Measurements from ENCODE around the gene C19orf85.

Gene C19orf85

DNA sequence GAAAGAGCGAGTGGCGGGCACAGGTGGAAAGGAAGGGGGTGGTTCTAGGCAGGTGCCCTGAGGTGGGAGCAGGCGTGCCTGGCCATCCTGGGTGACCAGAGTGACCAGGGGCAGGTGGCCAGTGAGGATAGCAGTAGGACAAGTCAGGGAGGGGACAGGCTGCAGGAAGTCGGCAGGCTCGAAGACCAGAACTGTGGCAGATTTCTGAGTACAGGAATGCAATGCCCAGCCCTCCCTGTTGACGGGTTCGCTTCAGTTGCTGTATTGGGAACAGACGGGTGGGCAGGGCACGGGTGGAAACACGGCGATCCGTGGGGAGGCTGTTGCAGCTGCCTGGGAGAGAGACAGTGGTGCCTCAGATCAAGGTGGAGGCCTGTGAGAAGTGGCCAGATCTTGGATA is 13.8 kb upstream of the C19orf85 start:
- DNase-seq (ENCODE audit: low read depth in 2 of 3, low spot score in 2 of 3), result no peak

DNA sequence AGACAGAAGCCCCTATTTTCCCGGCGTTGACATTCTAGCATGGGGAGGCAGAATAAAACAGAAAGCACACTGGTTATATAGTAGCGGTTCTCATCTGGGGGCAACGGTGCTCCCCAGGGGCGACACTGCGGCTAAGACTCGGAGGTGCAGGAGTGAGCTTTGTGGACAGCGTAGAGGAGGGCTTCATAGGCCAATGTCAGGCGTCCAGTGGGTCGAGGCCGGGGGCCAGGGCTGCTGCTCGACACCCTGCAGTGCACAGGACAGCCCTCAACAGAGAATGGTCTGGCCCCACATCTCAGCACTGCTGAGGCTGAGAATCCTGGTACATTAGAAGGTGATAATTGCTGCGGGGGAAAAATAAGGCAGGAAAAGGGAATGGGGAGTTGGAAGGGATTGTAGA is 13.4 kb upstream of the C19orf85 start:
- no peak for DNase-seq (ENCODE audit: low read depth in 2 of 3, low spot score in 2 of 3)

DNA sequence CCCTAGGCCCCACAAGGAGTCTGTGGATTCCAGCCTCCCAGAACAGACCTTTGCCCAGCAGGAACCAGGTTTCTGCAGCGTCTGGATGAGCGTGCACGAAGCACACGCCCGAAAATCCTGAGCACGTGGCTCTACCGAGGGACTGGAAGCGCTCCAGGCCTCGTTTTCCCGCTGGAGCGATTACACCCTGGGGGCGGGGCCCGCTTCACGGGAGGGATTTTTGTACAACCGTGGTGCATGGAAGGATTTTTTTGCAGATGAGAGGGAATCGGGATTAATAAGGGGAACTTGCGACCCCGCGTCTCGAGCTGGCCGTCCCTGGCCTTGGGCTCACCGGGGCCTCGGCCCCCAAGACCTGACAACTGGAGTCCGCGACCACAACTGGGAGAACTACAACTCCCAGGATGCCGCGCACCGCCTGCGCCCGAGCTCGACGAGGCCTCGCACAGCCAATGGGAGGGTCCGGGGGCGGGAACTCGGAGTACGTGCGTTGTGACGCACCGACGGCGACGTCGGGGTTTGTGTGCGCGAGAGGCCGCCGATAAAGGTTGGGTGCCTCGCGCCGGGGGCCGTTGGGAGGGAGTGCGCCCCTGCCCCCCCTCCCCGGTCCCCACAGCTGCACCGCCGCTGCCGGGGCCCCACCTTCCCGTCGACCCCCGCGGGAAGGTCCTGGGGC is 11.7 kb upstream of the C19orf85 start, which contains the start of gene ZNF628:
Gene ZNF628, plus strand, starts transcription at position 518 of the 676 bp plus-strand sequence. CDS start 3,294 bp downstream, outside the sequence.
- peak; percentile 86 to 96 (median 93) for DNase-seq (ENCODE audit: low read depth in 2 of 3, low spot score in 2 of 3)

DNA sequence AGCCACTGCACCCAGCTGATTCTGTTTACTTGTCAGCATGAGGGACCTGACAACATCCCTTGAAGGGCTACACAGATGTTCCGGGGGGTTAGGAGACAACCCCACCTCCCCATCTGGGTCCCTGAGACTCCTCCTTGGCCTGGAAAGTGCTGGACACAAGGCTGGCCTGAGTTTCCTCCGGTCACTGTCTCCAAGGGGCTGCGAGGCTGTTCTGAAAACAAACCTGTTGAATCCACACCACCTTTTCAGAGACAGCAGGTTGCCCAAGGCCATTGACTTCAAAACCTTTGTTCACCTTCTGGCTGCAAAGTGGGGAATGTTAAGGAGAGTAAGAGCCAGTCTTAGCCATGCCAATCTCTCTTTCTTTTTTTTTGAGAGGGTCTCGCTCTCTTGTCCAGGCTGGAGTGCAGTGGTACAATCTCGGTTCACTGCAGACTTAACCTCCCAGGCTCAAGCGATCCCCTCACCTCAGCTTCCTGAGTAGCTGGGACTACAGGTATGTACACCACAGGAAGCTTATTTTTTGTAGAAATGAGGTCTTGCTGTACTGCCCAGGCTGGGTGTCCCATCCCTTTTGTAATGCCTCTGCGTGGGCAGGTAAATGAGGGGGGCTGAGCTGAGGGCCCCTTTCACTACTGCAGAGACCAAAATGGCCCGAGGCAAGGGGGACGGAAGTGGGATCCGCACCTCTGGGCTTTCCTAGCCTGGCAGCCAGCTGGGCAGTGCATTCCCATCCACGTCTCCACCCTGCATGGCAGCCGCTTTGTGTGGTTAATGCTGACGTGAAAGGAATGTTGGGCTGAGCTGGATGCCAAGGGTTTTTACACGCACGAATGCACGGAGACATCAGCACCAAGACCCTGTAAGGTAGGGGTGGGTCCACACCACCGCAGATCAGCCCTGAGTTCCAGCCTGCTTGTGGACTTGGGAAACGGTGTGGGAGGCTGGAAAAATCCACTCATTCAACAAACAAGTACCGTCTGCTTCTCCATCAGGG is 10.0 kb upstream of the C19orf85 start:
- no peak for DNase-seq (ENCODE audit: low read depth in 2 of 3, low spot score in 2 of 3)

DNA sequence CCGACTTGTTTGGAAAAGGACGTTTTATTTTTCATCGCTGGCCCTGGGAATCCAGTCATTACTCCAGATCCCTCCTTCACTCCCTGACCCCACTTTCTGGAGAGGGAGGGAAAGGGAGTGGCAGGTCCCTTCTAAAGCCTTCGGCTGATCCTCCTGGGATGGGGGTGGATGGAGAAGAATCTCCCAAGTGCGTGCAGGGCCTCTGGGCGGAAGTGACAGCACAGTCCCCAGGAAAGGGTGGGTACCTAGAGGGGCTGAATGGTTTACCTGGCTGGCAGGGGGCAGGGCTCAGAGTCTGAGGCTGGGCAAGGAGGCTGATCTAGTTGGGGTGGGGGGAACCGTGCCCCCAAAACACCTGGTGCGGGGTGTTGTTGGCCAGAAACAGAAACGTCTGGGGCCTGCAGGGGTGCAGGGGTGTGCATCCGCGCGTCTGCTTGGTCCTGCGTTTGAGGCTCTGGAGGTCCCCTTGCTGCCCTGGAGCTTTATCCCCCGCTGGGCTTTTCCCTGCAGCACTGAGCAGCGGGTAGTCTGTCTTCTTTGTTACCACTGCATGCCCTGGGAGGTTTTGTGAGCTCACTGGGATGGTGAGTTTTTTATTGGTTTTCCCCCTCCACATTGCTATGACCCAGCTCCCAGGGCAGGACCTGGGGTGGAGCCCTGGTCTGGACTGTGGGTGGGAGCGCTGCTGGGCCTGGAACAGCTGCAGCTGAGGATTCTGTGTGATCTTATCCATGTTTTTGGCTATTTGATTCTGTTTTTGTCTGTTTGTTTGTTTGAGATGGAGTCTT is 8.9 kb upstream of the C19orf85 start:
- DNase-seq (ENCODE audit: low read depth in 2 of 3, low spot score in 2 of 3), result no peak

DNA sequence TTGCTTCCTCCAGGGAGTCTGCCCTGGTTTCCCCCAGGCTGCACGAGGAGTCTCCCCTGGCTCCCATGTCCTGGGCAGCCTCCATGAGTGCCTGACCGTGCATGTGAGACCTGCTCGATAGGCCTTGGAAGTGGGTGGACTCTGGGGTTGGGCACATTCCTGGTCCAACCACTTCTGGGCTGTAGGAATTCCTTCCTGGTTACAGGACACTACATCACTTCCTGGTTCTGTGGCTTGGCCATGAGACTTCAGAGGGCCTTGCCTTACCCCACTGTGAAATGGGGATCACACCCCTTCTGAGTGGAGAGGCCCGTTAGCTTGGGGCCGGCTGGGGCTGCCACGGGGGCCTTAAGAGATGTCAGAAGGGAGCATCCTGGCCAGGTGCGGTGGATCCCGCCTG is 7.9 kb upstream of the C19orf85 start:
- DNase-seq (ENCODE audit: low read depth in 2 of 3, low spot score in 2 of 3), result no peak

DNA sequence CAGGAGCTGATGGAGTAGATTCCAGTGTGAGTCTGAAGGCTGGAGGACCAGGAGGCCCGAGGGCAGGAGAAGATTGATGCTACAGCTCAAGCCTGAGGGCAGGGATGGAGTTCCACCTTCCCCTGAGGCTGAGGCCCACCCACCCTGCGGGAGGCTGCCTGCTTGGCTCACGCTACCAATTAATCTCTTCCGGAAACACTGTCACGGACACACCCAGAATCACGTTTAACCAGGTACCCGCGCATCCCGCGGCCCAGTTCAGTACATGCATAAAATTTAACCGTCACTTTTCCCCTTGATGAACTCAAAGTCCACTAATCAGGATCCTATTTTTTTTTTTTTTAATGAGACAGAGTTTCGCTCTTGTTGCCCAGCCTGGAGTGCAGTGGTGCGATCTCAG is 6.7 kb upstream of the C19orf85 start:
- no peak for DNase-seq (ENCODE audit: low read depth in 2 of 3, low spot score in 2 of 3)

DNA sequence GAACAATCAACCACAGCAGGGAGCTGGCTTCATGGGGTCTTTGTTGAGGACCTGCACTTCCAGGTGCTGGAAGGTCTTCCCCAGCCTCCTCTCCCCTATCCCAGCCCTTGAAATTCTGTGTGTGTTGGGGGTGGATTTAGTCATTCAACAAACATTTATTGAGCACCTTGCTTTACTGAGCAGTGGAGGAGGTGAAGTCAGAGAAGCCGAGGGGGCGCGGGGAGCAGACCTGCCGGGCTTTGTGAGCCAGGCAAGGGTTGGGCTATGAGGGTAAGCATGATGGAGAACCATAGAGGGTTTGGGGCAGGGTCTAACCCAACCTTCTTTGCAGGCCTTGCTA is 3.5 kb upstream of the C19orf85 start:
- no peak for DNase-seq (ENCODE audit: low read depth in 2 of 3, low spot score in 2 of 3)

DNA sequence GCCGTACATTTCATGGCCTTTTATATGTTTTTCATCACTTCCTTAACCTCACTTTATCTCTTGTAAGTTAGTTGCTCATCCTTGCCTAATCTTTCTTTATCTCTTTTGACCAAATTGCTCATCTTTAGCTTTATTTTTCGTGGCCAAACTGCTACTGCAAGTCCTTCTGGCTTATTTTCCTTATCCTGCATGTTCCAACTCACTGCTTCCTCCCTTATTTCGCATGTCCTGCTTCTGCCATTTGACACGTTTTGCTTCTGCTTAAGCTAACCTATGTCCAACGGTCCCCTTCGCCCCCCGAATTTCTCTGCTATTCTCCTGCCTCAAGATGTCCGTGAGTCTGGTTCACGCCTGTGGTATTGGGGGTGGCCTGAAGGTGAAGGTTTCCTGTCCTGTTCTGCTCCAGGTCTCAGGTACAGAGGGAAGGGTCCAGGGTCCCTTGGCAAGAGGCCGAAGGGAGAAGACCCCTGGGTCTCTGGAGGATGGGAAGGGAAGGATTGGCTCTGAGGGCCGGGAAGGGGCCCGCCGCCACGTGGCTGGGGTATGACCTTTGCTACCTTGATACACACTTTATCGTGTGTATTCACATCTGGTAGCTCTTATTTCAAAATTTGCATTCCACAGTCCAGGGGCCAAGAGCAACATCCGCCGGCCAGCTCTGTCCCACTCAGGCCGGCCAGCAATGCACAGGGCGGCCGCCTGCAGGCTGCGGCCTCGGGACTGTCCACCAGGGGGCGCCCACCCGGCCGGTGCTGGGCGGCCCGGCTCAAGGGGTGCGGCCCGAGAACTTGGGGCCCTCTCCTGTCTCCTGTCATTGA is 2.9 kb upstream of the C19orf85 start:
- peak; percentile 45 to 72 (median 63) for DNase-seq (ENCODE audit: low read depth in 2 of 3, low spot score in 2 of 3)

DNA sequence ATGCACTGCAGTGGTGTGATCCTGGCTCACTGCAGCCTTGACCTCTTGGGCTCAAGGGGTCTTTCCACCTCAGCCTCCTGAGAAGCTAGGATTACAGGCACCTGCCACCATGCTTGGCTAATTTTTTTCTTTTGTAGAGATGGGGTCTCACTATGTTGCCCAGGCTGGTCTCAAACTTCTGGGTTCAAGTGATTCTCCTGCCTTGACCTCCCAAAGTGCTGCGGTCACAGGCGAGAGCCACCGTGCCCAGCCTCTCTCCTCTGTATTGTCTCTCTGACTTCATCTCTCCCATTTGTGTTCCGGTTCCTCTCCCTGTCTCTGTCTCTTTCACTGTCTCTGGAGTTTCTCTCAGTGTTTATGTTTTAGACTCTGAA is 1.7 kb upstream of the C19orf85 start:
- no peak for DNase-seq (ENCODE audit: low read depth in 2 of 3, low spot score in 2 of 3)

DNA sequence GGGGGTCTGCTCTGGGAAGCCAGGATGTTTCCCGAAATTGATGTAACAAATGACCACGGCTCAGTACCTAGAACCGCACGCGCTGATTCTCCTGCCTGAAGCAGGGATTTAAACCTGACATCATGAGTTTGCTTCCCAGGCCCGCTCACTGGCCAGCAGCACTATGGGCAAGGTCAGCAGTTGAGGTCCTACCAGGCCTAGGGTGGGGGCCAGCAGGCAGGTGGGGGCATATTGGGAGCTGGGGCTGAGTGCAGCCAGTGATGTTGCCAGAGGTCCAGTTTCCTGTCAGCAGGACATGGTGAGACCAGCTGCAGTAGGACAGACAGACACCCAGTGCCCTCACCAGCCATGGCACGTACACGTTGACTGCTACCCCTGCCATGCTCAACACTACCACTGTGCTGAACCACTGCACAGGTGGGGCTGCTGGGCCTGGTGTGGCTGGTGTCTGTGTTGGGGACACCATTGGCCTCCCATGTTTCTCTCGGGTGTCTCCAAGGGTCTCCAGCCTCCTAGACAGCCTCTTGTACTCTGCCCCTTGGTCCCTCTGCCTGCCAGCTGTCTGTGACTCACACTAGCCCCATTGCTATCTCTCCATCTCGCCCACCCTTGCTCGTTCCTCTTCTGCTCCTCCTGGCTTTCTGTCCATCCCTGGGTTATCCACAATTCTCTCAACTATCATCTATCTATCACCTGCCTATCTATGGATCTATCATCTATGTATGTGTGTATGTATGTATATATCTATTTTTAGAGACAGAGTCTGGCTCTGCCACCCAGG is 1.1 kb upstream of the C19orf85 start:
- DNase-seq (ENCODE audit: low read depth in 2 of 3, low spot score in 2 of 3), result no peak

DNA sequence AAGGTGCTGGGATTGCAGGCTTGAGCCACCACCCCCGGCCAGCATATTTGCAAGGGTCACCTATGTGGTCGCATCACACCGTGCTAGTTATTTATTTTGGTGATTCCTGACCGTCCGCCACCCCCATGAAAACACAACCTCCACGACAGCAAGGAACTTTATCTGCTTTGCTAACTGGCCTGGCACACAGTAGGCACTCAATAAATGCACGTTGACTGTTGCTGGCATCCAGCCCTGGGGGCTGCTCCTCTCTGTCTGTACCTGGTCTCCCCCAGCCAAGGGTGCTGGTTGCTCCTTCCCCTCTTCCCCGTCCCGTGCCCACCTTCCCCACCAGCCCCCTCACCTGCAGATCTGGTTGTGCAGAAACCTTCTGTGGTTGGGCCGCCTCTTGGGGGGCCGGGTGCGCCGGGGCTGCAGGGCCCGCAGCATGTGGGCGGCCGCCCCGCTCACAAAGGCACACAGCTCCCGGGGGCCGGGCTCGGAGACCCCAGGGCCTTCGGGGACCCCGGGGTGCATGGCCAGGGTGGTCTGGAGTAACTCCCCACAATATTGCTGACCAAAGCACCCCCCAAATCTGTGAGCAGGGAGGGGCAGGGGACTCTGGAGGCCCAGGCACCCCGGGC is 401 bp downstream of the C19orf85 start:
- DNase-seq (ENCODE audit: low read depth in 2 of 3, low spot score in 2 of 3), result no peak

DNA sequence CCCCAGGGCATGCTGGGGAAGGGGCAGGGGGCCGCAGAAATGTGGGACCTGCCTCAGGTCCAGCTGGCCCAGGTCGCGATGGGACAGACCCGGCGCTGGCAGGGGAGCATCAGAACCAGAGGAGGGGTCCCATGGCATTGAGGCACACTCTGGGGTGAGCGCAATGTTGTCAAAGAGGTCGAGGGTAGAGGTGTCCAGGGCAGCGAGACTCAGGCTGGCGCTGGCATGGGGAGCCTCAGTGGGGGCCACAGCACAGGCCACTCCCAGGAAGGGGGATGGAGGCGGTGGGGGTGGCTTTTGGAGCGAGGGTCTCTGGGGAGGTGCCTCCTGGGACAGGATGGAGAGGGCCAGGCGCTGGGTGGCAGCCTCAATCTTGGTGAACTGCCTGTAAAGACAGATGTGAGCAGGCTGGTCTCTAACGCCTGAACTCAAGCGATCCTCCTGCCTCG is 944 bp downstream of the C19orf85 start:
- no peak for DNase-seq (ENCODE audit: low read depth in 2 of 3, low spot score in 2 of 3)

DNA sequence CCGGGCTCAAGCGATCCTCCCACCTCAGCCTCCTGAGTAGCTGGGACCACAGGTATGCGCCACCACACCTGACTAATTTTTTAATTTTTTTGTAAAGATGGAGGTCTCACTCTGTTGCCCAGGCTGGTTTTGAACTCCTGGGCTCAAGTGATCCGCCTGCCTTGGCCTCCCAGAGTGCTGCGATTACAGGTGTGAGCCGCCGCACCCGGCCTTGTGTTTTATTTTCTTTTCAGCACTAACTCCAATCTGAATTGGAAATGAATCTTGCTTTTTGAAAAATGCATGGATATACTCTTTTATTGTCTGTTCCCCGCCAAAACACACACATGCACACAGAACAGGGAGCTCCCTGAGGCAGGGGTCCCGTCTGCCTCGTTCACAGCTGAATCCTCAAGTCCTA is 1.8 kb downstream of the C19orf85 start:
- no peak for DNase-seq (ENCODE audit: low read depth in 2 of 3, low spot score in 2 of 3)

DNA sequence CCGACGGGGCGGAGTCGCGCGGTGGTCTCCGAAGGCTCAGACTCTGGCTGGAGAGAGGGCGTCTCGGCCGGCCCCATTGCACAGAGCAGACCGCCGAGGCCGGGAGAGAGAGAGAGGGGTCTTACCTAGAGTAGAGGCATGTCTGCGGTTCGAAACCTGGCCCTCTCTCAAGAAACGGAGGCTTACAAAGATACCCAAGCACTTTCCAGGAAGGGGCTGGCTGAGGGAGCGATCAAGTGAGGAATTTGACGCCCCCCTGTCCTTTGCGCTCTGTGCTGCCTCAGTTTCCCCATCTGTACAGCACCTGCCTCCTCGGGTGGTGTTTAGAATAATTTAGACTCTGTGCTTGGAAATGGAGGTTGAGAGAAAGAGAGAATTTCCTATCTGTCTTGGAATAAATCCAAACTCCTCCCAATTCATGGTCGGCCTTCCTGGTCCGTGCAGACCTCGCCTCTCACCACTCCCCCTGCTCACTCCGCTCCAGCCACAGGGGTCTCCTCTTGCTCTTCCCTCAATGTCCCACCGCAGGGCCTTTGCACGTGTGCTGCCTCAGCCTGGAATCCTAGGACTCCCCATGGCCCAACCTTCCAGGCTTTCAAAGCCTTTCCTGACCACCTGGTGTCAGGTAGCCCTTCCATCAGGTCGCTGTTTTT is 2.5 kb downstream of the C19orf85 start:
- no peak for DNase-seq (ENCODE audit: low read depth in 2 of 3, low spot score in 2 of 3)

DNA sequence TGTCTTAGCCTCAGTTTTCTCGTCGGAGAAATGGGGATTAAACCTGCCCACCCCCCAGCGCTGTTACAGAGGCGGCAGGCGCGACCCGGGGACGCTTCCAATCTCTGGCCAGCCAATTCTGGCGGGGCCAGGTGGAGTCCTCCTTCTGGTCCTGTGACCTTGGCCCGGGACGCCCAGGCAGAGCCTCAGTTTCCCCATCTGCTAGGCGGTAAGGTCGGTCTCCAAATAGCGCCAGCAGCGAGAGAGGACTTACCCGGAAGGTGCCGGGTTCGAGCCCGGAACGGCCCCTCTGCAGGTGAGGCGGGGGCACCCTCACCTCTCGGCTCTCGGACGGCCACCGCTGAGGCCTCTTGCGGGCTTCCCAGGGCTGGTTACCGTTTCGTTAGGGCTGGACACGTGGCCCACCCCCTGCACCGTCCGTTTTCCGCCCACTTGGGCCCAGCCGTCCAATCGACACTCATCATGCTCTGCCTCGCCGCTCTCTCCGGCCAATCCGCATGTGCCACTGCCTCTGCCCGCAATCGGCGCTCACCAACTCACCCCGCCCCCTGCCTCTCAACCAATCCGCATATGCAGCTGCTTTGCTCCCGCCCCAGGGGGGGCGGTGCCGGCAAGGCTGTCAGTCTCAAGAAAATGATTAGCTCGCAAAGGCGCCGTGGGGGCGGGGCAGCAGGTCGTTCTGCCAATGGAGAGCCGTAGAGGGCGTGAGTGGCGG is 3.1 kb downstream of the C19orf85 start, which contains the start of gene ISOC2:
Gene ISOC2, minus strand, starts transcription at position 384 of the 715 bp plus-strand sequence. CDS start 5,156 bp downstream, outside the sequence.
- peak; percentile 99 to 100 (median 99) for DNase-seq (ENCODE audit: low read depth in 2 of 3, low spot score in 2 of 3)

DNA sequence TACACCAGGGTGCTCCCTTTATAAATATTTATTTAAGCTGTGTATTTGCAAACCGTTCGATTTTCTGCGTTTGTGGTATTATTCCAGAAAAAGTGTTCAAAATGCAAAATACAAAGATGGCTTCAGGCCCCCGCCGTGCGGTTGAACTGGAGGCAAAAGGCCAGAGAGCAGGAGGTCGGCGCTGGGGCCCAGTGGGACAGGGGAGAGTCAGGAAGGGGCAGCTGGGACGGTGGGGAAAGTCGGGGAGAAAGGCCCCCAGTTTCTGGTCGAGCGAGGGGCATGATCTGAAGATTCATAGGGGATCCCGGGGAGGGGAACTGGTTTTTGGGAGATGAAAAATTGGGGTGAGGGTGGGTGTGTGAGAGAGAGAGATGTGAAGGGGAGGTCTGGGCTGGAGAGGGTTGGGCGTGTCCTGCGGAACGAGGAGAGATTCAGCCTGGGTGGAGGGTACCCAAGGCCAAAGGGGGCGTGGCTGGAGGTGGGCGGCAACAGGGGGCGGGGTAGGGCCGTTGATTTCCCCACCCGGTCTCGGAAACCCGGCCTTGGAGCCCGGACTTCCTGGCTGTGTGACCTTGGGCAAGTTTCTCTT is 3.8 kb downstream of the C19orf85 start:
- DNase-seq (ENCODE audit: low read depth in 2 of 3, low spot score in 2 of 3), result no peak
